Ishikawa (cell line): ENCODE results near the gene IL1RL1.

ENCODE experiments used
- CEBPB ChIP-seq: IDR thresholded peaks from 2 replicates; pipeline ENCODE4 v1.6.1; 2012
- CREB1 ChIP-seq: IDR thresholded peaks from 2 replicates; pipeline ENCODE4 v1.6.1; 2012; ENCODE audit warnings: low read depth
- EGR1 ChIP-seq: IDR thresholded peaks from 2 replicates; pipeline ENCODE4 v1.6.1; 2012
- EP300 ChIP-seq: IDR thresholded peaks from 2 replicates; pipeline ENCODE4 v1.6.1; 2012; ENCODE audit warnings: borderline replicate concordance
- FOXM1 ChIP-seq: IDR thresholded peaks from 2 replicates; pipeline ENCODE4 v1.6.1; 2012; ENCODE audit warnings: low read depth, borderline replicate concordance
- NFIC ChIP-seq: IDR thresholded peaks from 2 replicates; pipeline ENCODE4 v1.6.1; 2012
- RAD21 ChIP-seq: IDR thresholded peaks from 2 replicates; pipeline ENCODE4 v1.6.1; 2012; ENCODE audit warnings: low read depth
- TAF1 ChIP-seq: IDR thresholded peaks from 2 replicates; pipeline ENCODE4 v1.6.1; 2012; ENCODE audit warnings: low read depth, mild to moderate bottlenecking
- TCF12 ChIP-seq: IDR thresholded peaks from 2 replicates; pipeline ENCODE4 v1.6.1; 2012; ENCODE audit warnings: low read depth
- TEAD4 ChIP-seq: IDR thresholded peaks from 2 replicates; pipeline ENCODE4 v1.6.1; 2012
- YY1 ChIP-seq: IDR thresholded peaks from 2 replicates; pipeline ENCODE4 v1.6.1; 2012; ENCODE audit warnings: low read depth
- ZBTB7A ChIP-seq: IDR thresholded peaks from 2 replicates; pipeline ENCODE4 v1.6.1; 2012; ENCODE audit warnings: low read depth
- TF ChIP-seq, protein P1 (sequence below): IDR thresholded peaks from 2 replicates; pipeline ENCODE4 v1.6.1; 2012; ENCODE audit warnings: low read depth, mild to moderate bottlenecking
- TF ChIP-seq, protein P2 (sequence below): IDR thresholded peaks from 2 replicates; pipeline ENCODE4 v1.6.1; 2012
- TF ChIP-seq, protein P3 (sequence below): IDR thresholded peaks from 2 replicates; pipeline ENCODE4 v1.6.1; 2012

Gene IL1RL1

DNA sequence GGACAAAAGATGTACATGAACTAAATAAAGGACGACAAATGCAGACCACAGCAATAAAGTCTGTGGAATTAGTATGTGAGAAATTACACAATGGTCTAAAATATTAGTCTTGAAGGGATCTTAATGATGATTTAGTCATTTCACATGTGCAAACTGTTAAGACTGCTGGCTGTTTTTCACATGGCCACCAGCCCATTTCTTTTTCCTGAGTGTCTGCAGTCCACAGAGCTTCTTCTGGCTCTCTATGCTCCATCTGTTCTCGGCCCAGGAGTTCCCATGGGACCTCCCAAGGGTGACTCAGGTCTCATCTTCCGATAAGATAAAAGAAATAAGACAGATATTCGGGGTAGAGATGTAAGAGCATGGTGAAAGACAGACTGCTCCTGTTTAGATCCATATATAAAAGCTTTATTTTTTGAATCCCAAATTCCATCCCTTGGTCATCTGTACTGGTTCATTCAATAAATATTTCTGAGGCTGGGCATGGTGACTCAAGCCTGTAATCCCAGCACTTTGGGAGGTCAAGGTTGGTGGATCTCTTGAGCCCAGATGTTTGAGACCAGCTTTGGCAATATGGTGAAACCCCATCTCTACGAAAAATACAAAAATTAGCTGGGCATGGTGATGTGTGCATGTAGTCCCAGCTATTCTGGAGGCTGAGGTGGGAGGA, 20.1 kb downstream of the IL1RL1 start:
- TF ChIP-seq NFIC (no peak), EGR1 (no peak), TEAD4 (no peak), TCF12 (no peak), CREB1 (no peak), YY1 (no peak), FOXM1 (no peak), CEBPB (no peak), ZBTB7A (no peak), RAD21 (no peak), EP300 (no peak), TAF1 (no peak)
- TF ChIP-seq, protein P1, sequence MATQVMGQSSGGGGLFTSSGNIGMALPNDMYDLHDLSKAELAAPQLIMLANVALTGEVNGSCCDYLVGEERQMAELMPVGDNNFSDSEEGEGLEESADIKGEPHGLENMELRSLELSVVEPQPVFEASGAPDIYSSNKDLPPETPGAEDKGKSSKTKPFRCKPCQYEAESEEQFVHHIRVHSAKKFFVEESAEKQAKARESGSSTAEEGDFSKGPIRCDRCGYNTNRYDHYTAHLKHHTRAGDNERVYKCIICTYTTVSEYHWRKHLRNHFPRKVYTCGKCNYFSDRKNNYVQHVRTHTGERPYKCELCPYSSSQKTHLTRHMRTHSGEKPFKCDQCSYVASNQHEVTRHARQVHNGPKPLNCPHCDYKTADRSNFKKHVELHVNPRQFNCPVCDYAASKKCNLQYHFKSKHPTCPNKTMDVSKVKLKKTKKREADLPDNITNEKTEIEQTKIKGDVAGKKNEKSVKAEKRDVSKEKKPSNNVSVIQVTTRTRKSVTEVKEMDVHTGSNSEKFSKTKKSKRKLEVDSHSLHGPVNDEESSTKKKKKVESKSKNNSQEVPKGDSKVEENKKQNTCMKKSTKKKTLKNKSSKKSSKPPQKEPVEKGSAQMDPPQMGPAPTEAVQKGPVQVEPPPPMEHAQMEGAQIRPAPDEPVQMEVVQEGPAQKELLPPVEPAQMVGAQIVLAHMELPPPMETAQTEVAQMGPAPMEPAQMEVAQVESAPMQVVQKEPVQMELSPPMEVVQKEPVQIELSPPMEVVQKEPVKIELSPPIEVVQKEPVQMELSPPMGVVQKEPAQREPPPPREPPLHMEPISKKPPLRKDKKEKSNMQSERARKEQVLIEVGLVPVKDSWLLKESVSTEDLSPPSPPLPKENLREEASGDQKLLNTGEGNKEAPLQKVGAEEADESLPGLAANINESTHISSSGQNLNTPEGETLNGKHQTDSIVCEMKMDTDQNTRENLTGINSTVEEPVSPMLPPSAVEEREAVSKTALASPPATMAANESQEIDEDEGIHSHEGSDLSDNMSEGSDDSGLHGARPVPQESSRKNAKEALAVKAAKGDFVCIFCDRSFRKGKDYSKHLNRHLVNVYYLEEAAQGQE = no peak
- TF ChIP-seq, protein P2, sequence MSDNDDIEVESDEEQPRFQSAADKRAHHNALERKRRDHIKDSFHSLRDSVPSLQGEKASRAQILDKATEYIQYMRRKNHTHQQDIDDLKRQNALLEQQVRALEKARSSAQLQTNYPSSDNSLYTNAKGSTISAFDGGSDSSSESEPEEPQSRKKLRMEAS = no peak
- TF ChIP-seq, protein P3, sequence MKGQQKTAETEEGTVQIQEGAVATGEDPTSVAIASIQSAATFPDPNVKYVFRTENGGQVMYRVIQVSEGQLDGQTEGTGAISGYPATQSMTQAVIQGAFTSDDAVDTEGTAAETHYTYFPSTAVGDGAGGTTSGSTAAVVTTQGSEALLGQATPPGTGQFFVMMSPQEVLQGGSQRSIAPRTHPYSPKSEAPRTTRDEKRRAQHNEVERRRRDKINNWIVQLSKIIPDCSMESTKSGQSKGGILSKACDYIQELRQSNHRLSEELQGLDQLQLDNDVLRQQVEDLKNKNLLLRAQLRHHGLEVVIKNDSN = no peak

DNA sequence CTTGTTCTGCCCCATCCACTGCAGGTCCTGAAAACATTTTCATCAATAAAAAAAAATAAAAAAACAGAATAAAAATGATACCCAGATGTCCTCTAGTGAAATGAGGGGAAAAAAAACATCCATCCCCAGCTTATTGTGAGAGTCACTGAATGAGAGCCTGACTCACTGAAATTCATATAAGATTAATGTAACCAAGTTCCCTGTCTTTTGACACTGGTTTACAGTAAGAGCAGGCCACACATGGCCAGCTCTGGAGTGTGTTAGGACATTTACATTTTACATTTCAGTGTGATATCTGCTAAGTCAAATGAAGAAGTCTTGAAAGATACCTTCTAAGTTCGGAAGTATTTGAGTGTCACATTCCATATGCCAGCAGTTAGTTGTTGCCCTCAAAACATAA, 23.1 kb downstream of the IL1RL1 start:
- TF ChIP-seq CEBPB = no peak
- TF ChIP-seq TCF12 = no peak
- TF ChIP-seq EP300 = no peak

DNA sequence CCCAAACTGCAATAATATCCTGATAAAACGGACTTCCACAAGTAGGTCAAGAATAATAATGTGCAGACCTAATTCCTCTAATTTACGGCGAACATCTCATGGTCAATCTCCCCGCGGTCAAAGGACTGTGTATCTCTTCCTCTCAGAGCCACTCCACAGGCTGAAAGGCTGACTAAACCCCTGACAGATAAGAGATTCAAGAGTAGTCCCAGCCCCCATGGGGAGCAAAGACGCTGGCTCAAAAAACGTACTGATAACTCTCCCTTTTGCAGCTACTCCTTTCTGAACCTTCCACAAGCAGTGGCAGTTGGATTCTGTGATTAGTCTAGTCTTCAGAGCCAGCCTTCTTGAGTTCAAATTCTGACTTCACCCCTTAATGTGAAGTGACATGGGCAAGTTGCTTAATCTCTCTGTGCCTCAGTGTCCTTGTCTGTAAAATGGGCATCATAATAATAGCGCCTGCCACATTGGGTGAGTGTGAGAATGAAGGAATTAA, 24.6 kb downstream of the IL1RL1 start:
- TF ChIP-seq, protein P3 = no peak
- TF ChIP-seq ZBTB7A (no peak), YY1 (no peak), TCF12 (no peak), CREB1 (no peak), EGR1 (no peak), FOXM1 (no peak), CEBPB (no peak), NFIC (no peak), TEAD4 (no peak), EP300 (no peak), RAD21 (no peak), TAF1 (no peak)
- TF ChIP-seq, protein P2 = no peak
- TF ChIP-seq, protein P1 = no peak

DNA sequence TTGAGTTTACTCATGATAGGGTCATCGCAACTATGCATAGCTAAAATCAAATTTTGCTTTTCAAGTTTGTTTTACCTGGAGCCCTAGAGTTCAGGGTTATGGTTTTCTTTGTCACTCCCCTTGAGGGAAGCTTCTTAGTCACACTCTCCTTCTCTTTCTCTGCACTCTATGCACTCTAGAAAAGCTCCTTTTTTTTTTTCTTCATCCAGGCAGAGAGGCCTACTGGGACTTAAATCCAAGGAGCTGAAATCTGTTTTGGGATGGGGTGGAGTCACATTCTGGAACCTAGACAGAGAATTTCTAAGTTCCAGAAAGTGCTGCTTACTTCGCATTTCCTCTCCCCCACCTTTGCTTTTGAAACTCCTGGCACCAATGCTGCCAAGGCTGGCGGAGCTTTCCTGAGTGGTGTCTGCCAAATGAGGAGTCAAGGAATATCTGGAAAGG, 25.2 kb downstream of the IL1RL1 start:
- TF ChIP-seq, protein P1 = no peak
- TF ChIP-seq CREB1 (no peak), TCF12 (no peak), CEBPB (no peak), TEAD4 (no peak), EP300 (no peak), FOXM1 (no peak), RAD21 (no peak), YY1 (no peak), TAF1 (no peak)

DNA sequence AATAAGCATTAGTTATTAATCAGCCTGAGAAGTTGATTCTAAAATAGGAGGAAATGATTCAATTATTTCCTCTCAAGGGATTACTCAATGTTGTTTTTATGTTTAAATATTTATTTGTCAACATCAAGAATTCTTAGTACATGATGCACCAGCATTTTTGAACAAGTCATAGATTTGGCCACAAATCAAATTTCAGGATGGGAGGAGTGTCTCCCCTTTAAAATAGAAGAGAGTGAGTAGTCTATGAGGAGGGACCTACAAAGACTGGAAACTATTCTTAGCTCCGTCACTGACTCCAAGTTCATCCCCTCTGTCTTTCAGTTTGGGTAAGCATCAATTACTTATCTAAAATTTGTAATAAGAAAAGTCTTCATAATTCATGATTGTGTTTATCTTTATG, 25.6 kb downstream of the IL1RL1 start:
- TF ChIP-seq TAF1 (no peak), ZBTB7A (no peak), EGR1 (no peak), YY1 (no peak), CREB1 (no peak), TEAD4 (no peak), EP300 (no peak), CEBPB (no peak), RAD21 (no peak), TCF12 (no peak), NFIC (no peak), FOXM1 (no peak)
- TF ChIP-seq, protein P3 = no peak
- TF ChIP-seq, protein P2 = no peak
